Left colon (tissue), 2 donors: ENCODE data around the gene STEAP2. TPM values are rescaled to one million over a fixed set of nuclear protein-coding genes. Genes with fewer than 3 reads are reported as not detected.

Source experiments
- ATAC-seq: fragments of 200-7000 bp; cut with Tn5 transposase; one replicate; pipeline ENCODE4 v1.9.1; 2020; ENCODE audit warnings: mild to moderate bottlenecking, moderate library complexity
- DNase-seq, 2 donors: peaks; one replicate each; pipeline ENCODE4 v3.0.0-alpha.2; 2020
- intact Hi-C, 2 donors: fragments of 100-400 bp; cut with DNase I in 1 of 2; cut with micrococcal nuclease in 1 of 2; formaldehyde crosslinking; loops; one replicate each; pipeline versions ENCODE4 v1.11.2 to v1.14.0; 2022; cut with DNase I, micrococcal nuclease
- total RNA-seq, 2 donors: library from RNA; stranded (reverse); fragmentation: NEBNext Ultra II Directional; extraction: Animal tissue kit (Norgen Biotek cat#: 25700); gene quantifications; one replicate each; pipeline ENCODE4 v1.2.1, GENCODE V29; 2021
- donor health status: DM: no; HTN: no; CAD: no.
- donor health status: DM: yes; HTN: yes; CAD: no.

STEAP2 gene
- total RNA-seq, 2 donors from 2014 or later: 16.2 to 25.2 TPM

DNA sequence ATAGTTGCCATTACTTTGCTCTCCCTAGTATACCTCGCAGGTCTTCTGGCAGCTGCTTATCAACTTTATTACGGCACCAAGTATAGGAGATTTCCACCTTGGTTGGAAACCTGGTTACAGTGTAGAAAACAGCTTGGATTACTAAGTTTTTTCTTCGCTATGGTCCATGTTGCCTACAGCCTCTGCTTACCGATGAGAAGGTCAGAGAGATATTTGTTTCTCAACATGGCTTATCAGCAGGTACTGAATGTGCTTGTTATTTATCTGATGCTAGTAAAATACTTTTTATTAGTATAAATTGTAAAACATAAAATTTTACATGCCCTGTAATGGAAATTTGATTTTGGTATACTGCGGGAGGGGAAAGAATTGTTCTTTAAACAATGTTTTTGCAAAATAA, 15.7 kb downstream of the STEAP2 start:
- no peak for ATAC-seq
- intact Hi-C loops: no loop called here
- DNase-seq: no peak

GRCh38 chr7:90229682-90230081, 18.1 kb downstream of the STEAP2 start:
- ATAC-seq: peak; percentile 89
- no peak for DNase-seq
- intact Hi-C loops: no loop called here

- ATAC-seq (no peak), DNase-seq (no peak)
- intact Hi-C loops: no loop called here
Measured at GRCh38 chr7:90230834-90231233, 19.3 kb downstream of the STEAP2 start.

DNA sequence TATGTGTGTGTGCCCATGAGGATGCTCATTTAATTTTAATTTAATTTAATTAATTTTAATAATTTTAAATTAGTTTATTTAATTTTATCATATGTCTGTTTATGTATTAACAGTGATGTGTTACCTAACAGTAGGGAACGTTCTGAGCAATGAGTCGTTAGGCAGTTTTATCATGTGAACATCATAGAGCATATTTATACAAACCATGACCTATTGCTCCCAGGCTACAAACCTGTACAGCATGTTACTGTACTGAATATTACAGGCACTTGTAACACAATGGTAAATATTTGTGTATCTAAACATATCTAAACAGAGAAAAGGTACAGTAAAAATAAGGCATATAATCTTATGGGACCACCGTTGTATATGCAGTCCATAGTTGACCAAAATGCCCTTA, 19.8 kb downstream of the STEAP2 start:
- intact Hi-C loops: no loop called here
- peak; percentile 34 for ATAC-seq
- DNase-seq: no peak

GRCh38 chr7:90232430-90232829, 20.9 kb downstream of the STEAP2 start:
- ATAC-seq (no peak), DNase-seq (no peak)
- intact Hi-C loops: no loop called here

GRCh38 chr7:90233569-90233968, 22.0 kb downstream of the STEAP2 start:
- intact Hi-C loops: no loop called here
- DNase-seq (no peak), ATAC-seq (no peak)

GRCh38 chr7:90236721-90237289, 25.3 kb downstream of the STEAP2 start:
- no peak for DNase-seq
- peak; percentile 92 for ATAC-seq
- intact Hi-C loops: no loop called here

GRCh38 chr7:90238022-90238421, 26.5 kb downstream of the STEAP2 start:
- no peak for DNase-seq
- intact Hi-C loops: no loop called here
- ATAC-seq: peak; percentile 20

GRCh38 chr7:90238583-90238982, 27.0 kb downstream of the STEAP2 start:
- ATAC-seq (no peak), DNase-seq (no peak)
- intact Hi-C loops: no loop called here

DNA sequence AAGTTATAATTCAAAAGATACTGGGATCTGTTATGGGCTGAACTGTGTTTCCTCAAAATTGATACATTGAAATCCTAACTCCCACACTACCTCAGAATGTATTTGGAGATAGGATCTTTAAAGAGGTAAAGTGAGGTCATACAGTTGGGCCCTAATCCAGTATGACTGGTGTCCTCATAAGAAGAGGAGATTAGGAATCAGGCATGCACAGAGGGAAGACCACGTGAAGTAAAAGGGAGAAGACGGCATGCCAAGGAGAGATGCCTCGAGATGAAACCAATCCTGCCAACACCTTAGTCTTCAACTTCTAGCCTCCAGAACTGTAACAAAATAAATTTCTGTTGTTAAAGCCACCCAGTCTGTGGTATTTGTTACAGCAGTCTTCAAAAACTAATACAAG, 27.5 kb downstream of the STEAP2 start:
- no peak for DNase-seq
- no peak for ATAC-seq
- intact Hi-C loops: no loop called here

DNA sequence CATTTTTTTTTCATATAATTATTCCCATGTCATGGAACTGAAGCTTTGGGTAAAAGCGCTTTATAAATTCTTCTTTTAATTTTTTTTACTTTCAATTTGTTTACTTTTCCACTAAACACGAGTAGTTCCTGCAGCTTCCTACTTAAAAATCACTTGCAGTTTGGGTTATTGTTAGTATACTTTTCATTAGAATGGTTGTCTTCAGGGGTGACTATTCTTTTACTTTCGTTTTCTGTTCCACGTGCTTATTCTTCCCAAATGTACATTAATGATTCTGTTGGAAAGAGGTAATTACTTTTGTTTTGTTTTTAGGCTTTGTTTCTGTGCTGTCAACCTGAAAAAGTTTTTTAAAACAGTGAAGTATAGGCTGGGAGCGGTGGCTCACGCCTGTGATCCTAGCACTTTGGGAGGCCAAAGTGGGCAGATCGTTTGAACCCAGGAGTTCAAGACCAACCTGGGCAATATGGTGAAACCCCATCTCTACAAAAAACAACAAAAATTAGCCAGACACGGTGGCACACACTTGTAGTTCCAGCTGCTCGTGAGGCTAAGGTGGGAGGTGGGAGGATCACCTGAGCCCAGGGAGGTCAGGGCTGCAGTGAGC, 28.2 kb downstream of the STEAP2 start:
- intact Hi-C loops: no loop called here
- ATAC-seq (no peak), DNase-seq (no peak)

GRCh38 chr7:90242369-90243168, 31.0 kb downstream of the STEAP2 start:
- intact Hi-C loops: no loop called here
- DNase-seq (no peak), ATAC-seq (peak; percentile 68)

GRCh38 chr7:90243556-90243955, 32.0 kb downstream of the STEAP2 start:
- intact Hi-C loops: no loop called here
- ATAC-seq: no peak
- DNase-seq: no peak

- intact Hi-C loops: no loop called here
- ATAC-seq (no peak), DNase-seq (no peak)
Measured at GRCh38 chr7:90244565-90244908, 33.0 kb downstream of the STEAP2 start.

DNA sequence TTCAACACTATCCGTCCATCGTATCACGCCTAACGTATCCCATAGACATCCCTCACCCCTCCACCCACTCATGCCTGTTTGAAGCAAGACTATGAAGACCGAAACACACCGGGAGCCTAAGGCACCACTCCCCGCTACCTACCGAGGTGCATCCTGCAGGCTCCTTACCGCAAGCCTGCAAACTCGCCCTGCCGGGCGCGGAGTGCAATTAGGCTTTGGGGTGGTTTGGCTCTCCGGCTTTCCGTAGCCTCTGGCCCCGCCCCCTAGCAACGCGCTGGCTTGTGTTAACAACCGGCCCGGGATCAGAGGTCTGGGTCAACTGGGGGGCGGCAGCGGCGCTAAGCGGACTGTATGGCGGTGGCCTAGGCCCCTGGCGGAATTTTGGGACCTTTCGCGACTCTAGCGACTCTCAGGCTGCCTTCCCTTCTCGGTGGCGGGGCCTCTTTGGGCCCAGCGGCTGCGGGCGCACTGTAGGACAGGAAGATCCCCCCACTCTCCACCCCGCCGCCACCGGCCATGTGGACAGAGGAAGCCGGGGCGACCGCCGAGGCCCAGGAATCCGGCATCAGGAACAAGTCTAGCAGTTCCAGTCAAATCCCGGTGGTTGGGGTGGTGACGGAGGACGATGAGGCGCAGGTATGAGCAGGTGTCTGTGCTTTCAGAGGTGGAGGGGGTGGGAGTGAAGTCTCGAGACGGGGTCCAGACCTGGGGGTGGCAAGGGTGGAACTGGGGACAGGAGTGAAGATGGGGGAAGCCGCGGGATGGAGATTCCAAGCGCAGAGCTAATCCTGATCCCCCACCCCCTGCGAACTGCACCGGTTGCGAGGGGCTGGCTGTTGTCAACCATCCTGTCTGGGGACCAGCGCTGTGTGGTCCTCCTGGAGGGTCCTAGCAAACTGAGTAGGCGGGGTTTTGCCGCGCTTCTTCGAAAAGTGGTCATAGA, 33.6 kb downstream of the STEAP2 start, which contains the start of gene CFAP69:
Gene CFAP69, plus strand, starts transcription at position 266 of the 943 bp plus-strand sequence. Its CDS starts 251 bp downstream, at position 517.
- DNase-seq (peak; percentile 91 to 97), ATAC-seq (peak; percentile 86)
- intact Hi-C loops: no loop called here

DNA sequence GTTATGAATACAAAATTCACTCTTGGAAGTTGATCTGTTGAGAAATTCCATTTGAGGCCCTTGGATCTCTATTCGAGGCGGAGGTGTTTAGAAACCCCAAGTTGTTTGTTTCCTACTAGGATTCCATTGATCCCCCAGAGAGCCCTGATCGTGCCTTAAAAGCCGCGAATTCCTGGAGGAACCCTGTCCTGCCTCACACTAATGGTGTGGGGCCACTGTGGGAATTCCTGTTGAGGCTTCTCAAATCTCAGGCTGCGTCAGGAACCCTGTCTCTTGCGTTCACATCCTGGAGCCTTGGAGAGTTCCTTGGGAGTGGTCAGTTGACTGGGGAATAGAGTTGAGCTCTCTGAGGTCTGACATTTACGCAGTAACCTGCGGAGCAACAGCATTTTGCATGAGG, 34.6 kb downstream of the STEAP2 start:
- DNase-seq: no peak
- intact Hi-C loops: no loop called here

DNA sequence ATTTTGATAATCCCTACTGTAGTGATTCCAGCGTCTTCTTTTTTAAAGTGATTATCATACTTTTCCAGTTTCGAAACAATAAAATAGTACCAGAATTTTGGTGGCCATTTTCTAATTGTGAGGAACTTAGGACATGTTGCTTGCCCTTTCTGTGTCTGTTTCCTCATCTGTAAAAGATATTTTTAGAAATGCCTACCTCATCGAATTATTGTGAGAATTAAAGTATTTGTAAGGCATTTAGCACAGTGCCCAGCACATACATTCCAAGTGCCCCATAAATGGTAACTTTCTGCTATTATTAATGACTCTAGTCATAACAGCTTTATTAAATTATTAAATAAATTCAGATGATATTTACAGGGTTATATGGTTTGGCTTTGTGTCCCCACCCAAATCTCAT, 37.2 kb downstream of the STEAP2 start:
- intact Hi-C loops: no loop called here
- DNase-seq: no peak
- ATAC-seq: no peak

More for the DNA sequence above, 34.6 kb downstream of the STEAP2 start:
- ATAC-seq: no peak

GRCh38 chr7:90250601-90251303, 39.2 kb downstream of the STEAP2 start:
- ATAC-seq (no peak), DNase-seq (no peak)
- intact Hi-C loops: no loop called here

- intact Hi-C loops: no loop called here
- ATAC-seq (no peak), DNase-seq (no peak)
Measured at GRCh38 chr7:90251304-90251635, 39.7 kb downstream of the STEAP2 start.
